HG02623 (cell line): ENCODE results near the gene HSPB3.
"Not testable (repeated sequence)": the region's sequence is repeated elsewhere in the genome, so short reads cannot be mapped to it uniquely, and the experiment has no call there.

Experiments
- ATAC-seq: cut with Tn5 transposase; IDR thresholded peaks from one replicate; pipeline ENCODE4 v1.9.1; 2021; ENCODE audit warnings: moderate library complexity; ENCODE audit not compliant: unreplicated experiment

HSPB3 gene

DNA sequence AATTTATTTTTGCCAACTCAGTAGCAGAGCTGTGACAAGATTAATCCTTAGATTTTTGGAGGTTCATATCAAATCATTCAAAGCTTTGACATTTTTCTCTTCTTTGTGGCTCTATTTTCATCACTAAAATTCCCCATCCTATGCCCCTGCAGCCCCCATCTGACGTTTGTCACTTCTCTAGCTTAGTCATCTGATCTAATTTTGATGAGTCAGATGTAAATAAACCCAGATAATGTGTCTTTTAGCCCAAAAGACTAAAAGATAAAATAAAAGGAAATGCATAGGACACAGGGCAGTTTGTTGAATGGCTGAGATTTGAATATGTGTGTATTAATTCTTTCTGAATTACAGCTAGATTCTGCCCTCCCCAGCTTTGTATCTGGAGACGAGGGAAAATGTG, 897 bp upstream of the HSPB3 start:
- ATAC-seq = no peak

DNA sequence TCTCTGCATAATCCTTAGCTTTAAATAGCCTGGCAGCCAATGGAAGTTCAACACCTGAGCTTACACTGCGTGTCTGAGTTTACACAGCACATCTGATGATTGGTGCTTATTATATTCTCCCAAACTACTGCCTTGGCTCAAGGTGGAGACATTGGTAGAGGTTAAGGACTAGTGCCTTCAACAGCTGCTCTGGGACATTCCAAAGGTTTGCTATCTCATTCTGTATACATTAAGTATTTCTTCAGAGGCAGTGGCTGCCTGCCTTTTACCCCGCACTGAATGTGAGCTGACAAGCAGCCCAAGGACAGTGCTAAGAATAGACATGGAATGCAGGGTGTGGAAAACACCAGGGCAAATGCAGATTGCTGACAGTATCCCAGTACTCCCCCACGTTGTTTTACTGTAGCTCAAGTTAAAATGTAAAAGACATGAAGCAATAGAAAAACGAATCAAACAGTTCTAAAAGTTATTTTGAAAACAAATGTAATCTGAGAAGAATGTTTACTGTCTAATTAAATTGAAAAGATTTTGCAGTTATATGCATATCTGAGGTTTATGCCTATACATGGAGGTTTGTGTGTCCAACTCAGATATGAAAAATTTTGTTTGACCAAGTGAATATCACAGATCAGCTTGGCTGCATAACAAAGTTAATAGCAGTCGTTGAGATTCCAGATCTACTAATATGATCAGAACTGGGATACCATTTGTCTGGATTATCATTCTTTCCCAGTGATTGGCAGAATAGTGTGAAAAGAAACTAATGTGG, 1.8 kb downstream of the HSPB3 start:
- no peak for ATAC-seq

DNA sequence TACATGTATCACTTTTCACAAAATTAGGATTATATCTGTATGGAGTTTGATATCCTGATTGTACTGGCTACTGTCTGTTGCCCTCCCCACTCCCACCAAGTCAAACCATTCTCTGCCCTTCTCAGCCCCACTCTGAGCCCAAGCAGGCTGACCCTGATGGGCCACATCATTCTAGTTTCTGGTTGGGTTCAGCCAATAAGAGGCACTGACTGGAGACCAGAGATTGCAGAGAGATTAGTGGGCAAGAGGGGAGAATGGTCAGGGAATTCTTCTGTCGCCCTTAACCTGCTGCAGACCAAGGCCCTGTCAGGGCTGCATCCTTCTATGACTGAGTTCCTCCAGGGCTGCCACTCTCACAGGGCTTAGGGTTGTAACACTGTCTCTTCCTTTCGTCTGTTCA, 2.7 kb downstream of the HSPB3 start:
- ATAC-seq = no peak

GRCh38 chr5:54460181-54460919, 4.9 kb downstream of the HSPB3 start:
- ATAC-seq = no peak

DNA sequence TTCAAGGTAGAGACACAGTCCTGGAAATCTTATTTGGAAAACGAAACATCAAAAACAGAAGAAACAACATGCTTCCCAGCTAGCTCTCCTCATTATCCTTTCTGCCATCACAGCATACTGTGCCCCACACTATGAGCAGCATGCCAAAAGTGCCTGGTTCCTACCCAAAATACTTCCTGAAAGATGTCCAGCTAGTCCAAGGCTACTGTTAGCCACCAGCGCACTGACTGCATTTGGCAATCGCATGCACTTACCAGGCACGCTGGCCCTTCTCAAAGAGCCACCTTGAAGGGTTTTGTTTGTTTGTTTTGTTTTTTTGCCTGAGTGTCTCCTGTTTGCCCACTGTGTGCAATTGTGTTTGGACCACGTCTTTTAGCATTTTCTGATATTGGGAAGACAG, 6.8 kb downstream of the HSPB3 start:
- no peak for ATAC-seq

GRCh38 chr5:54463713-54464112, 8.2 kb downstream of the HSPB3 start:
- no peak for ATAC-seq

- ATAC-seq = peak; percentile 83
These were observed 14.1 kb downstream of the HSPB3 start for GRCh38 chr5:54469622-54470021.

- no peak for ATAC-seq
These were observed 14.6 kb downstream of the HSPB3 start for GRCh38 chr5:54470128-54470527.

DNA sequence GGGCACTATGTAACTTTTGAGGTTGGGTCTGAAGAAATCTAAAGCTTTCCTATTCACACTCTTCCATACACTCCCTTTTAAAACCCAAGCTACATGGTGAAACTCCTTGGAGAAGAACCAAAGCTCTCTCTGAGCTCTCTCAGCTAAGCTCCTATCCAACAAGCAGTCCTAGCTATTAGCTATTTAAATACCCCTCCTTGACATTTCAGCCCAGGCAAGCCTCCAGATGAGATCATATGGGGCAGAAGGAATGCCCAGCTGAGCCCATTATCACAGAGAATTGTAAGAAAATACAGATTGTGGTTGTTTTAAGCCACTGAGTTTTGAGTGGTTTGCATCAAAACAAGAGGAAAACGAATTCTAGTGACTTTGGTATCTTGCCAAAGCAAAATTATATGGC, 15.2 kb downstream of the HSPB3 start:
- ATAC-seq = no peak

GRCh38 chr5:54471398-54471797, 15.9 kb downstream of the HSPB3 start:
- no peak for ATAC-seq

- no peak for ATAC-seq
These were observed 21.2 kb downstream of the HSPB3 start for GRCh38 chr5:54476682-54477081.

GRCh38 chr5:54477941-54478478, 22.5 kb downstream of the HSPB3 start:
- no peak for ATAC-seq

DNA sequence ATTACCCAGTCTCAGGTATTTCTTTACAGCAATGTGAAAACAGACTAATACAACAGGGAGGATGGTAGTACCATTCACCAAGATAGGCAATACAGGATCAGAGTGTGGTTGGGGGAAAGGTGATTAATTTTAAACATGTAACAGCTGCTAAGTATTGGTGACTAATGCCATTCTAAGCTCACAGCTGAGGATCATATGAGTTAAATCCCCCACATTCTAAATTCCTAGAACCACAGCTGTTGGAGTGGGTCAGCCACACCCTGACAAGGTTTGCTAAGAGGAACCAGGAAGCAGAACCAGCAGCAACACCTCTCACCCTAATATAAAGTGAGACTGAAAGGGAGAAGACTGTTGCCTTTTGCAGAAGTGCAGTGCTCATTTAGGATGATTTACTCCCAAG, 24.8 kb downstream of the HSPB3 start:
- no peak for ATAC-seq

GRCh38 chr5:54484219-54484894, 28.9 kb downstream of the HSPB3 start:
- no peak for ATAC-seq

DNA sequence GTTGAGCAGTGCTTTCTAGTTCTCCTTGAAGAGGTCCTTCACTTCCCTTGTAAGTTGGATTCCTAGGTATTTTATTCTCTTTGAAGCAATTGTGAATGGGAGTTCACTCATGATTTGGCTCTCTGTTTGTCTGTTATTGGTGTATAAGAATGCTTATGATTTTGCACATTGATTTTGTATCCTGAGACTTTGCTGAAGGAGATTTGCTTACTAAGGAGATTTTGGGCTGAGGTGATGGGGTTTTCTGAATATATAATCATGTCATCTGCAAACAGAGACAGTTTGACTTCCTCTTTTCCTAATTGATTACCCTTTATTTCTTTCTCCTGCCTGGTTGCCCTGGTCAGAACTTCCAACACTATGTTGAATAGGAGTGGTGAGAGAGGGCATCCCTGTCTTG, 30.2 kb downstream of the HSPB3 start:
- not testable (repeated sequence) for ATAC-seq

- ATAC-seq = not testable (repeated sequence)
These were observed 34.1 kb downstream of the HSPB3 start for GRCh38 chr5:54489648-54489979.

GRCh38 chr5:54491326-54491725, 35.8 kb downstream of the HSPB3 start:
- no peak for ATAC-seq

DNA sequence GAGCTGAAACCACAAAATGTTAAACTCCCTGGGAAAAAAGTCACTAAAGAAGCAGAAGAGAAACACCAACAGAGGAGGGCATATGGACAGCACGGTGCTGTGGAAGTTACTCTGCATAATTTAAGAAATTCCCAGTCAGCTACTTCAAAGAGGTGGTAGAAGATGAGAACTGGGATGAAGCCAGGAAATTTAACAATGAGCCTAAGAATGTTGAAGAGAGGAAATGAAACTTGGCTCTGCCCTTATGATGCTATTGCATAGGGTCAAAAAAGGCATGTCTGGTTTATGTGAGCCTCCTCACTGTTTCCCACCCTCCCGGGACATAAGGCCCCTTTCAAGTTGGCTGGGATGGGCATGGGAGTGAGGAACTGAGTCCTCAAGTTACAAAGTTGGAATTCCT, 36.7 kb downstream of the HSPB3 start:
- ATAC-seq = no peak

DNA sequence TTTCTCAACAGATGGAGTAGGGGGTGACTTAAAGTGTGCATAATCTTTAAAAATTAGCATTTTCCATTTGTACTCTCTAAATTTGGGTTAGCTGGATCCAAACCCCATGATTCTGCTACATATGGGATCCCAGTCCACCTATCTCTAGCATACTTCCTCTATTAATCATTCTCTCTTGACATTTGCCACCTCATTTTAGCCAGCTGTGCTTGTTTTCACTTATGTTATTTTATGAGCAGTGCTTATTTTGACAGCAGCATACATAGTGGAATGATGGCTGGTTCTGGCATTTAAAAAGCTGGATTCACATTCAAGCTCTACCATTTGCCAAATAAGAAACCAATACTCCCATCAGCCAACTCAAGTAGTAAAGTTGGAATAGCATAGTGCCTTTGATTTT, 39.5 kb downstream of the HSPB3 start:
- ATAC-seq = no peak
